Lower leg skin (tissue), 3 donors: ENCODE measurements around the gene ZNF324.

Experiments
- POLR2A ChIP-seq, 2 donors: fragments of 450-650 bp; IDR thresholded peaks; one replicate each; pipeline ENCODE4 v1.6.1; 2016 to 2017; ENCODE audit warnings: antibody characterized with exemption in 2 of 2, mild to moderate bottlenecking in 1 of 2, moderate library complexity in 1 of 2
- TF ChIP-seq, protein P1 (sequence below), 3 donors: fragments of 450-650 bp; IDR thresholded peaks; one replicate each; pipeline ENCODE4 v1.5.1; 2016; ENCODE audit warnings: antibody characterized with exemption in 3 of 3, mild to moderate bottlenecking in 3 of 3, moderate library complexity in 2 of 3

DNA sequence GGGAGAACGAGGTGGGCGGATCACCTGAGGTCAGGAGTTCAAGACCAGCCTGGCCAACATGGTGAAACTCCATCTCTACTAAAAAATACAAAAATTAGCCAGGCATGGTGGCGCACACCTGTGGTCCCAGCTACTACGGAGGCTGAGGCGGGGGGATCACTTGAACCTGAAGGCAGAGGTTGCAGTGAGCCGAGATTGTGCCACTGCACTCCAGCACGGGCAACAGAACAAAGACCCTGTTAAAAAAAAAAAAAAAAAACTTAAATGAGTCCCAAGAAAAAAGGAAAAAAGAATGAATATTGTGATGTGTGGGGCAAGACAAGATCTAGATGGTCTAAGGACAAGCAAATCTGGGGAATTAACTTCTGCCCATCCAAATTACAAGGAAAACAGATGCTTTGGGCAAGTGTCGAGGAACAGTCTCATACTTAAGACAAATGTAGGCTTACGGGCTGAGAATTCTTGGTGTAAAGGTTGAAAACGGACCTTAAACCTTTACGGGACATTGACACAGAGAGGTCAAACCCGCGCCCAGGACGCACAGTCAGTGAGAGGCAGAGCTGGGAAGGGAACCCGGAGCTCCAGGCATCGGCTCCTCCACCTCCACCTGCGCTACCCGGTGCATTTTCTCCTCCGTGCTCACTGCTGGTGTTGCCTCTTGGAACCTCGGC, 656 bp upstream of the ZNF324 start:
- TF ChIP-seq, protein P1, sequence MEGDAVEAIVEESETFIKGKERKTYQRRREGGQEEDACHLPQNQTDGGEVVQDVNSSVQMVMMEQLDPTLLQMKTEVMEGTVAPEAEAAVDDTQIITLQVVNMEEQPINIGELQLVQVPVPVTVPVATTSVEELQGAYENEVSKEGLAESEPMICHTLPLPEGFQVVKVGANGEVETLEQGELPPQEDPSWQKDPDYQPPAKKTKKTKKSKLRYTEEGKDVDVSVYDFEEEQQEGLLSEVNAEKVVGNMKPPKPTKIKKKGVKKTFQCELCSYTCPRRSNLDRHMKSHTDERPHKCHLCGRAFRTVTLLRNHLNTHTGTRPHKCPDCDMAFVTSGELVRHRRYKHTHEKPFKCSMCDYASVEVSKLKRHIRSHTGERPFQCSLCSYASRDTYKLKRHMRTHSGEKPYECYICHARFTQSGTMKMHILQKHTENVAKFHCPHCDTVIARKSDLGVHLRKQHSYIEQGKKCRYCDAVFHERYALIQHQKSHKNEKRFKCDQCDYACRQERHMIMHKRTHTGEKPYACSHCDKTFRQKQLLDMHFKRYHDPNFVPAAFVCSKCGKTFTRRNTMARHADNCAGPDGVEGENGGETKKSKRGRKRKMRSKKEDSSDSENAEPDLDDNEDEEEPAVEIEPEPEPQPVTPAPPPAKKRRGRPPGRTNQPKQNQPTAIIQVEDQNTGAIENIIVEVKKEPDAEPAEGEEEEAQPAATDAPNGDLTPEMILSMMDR (IDR thresholded peaks at IDR 0.05) = no peak
- no peak for TF ChIP-seq POLR2A (IDR thresholded peaks at IDR 0.05)
